MM.1S (cell line): ENCODE results near the gene MS4A18.

ENCODE experiments used
- CTCF ChIP-seq: fragments of 300-600 bp; sonication (generic); IDR thresholded peaks from 2 replicates; pipeline ENCODE4 v1.5.1; 2016; ENCODE audit warnings: antibody characterized with exemption, low read length, mixed read lengths
- EZH2 ChIP-seq: fragments of 300-600 bp; sonication (generic); optimal IDR thresholded peaks from 2 replicates; pipeline ENCODE3; 2017; ENCODE audit warnings: low read depth, mild to moderate bottlenecking, antibody characterized with exemption, low read length, mixed read lengths
- EZH2phosphoT487 ChIP-seq: fragments of 300-600 bp; sonication (generic); IDR thresholded peaks from 2 replicates; pipeline ENCODE4 v1.6.1; 2018; ENCODE audit warnings: antibody characterized with exemption, low read length

DNA sequence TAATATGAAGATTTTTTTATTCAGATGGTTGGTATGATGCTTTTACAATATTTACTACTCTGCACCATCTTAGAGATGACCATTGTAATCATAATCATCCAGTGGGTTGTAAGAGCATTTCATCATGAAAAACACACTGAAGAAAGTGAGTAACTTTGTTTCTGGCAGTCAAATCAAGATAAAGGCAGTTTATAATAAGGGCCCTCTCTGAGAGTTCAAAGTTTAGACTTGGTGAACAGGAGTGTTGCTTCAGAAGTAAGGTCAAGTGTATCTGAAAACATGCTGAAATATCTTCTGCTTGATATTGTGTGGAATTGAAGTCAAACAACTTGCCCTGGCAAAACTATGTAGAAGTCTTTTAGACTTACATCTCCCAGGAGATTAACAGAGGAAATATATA is 44.6 kb upstream of the MS4A18 start:
- no peak for TF ChIP-seq CTCF
- no peak for TF ChIP-seq EZH2phosphoT487
- TF ChIP-seq EZH2: no peak
